K562 (cell line): ENCODE measurements around the gene CCDC97. TPM values are rescaled to one million over a fixed set of nuclear protein-coding genes. Genes with fewer than 3 reads are reported as not detected.

Experiments
- BACH1 ChIP-seq: fragments of 200-800 bp; sonication (Bioruptor generic); IDR thresholded peaks from 2 replicates; pipeline ENCODE4 v1.6.1; 2016; ENCODE audit warnings: missing genetic modification characterization, missing compliant biosample characterization
- ETV6 ChIP-seq, 3 experiments: fragments of 150-350 bp in 1 of 3; sonication (generic) in 1 of 3; formaldehyde crosslinking in 1 of 3; IDR thresholded peaks; 2 replicates each; pipeline versions ENCODE4 v1.6.1 to v1.8.0; 2014 to 2022; ENCODE audit warnings: borderline replicate concordance in 2 of 3, low read depth in 2 of 3, antibody characterized with exemption in 1 of 3, low read length in 1 of 3, mild to moderate bottlenecking in 1 of 3, missing genetic modification reagents in 1 of 3
- FOXK2 ChIP-seq, 2 experiments: fragments of 450-650 bp; IDR thresholded peaks in 1 of 2; conservative IDR thresholded peaks in 1 of 2; 2 replicates each; pipeline ENCODE4 v1.6.1; 2016; ENCODE audit warnings: low read depth in 2 of 2, mild to moderate bottlenecking in 1 of 2
- FOXP1 ChIP-seq: sonication (generic); formaldehyde crosslinking; IDR thresholded peaks from 2 replicates; pipeline ENCODE4 v1.8.0; 2022; ENCODE audit warnings: mild to moderate bottlenecking, missing genetic modification reagents
- HDAC2 ChIP-seq: fragments of 450-650 bp; IDR thresholded peaks from 2 replicates; pipeline ENCODE4 v1.6.1; 2016; ENCODE audit warnings: mild to moderate bottlenecking
- JUND ChIP-seq, 2 experiments: IDR thresholded peaks; 2 replicates in 1 of 2; 3 replicates in 1 of 2; pipeline ENCODE4 v1.6.1; 2011; ENCODE audit warnings: borderline replicate concordance in 2 of 2, low read depth in 2 of 2, low read length in 2 of 2, improper control_type of control experiment in 1 of 2, missing biosample characterization in 1 of 2, missing genetic modification characterization in 1 of 2, missing genetic modification reagents in 1 of 2
- MEF2D ChIP-seq: conservative IDR thresholded peaks from 2 replicates; pipeline ENCODE4 v1.6.1; 2016; ENCODE audit warnings: low read depth, missing genetic modification characterization, missing compliant biosample characterization
- MYC ChIP-seq, 2 experiments: fragments of 250-450 bp in 1 of 2; sonication (Bioruptor Pico) in 1 of 2; IDR thresholded peaks; 2 replicates each; pipeline versions ENCODE4 v1.5.1 to v1.6.1; 2012 to 2021; ENCODE audit warnings: low read depth in 2 of 2, borderline replicate concordance in 1 of 2, improper control_type of control experiment in 1 of 2, low read length in 1 of 2, mild to moderate bottlenecking in 1 of 2, moderate library complexity in 1 of 2
- NEUROD1 ChIP-seq: fragments of 150-350 bp; IDR thresholded peaks from 2 replicates; pipeline ENCODE4 v1.6.1; 2014; ENCODE audit warnings: borderline replicate concordance, low read length, low read depth; ENCODE audit not compliant: partially characterized antibody
- NFIX ChIP-seq: fragments of 250-450 bp; sonication (Bioruptor Pico); IDR thresholded peaks from 2 replicates; pipeline ENCODE4 v1.4.0; 2020; ENCODE audit warnings: low read depth, mild to moderate bottlenecking, moderate library complexity
- POLR2AphosphoS2 ChIP-seq: IDR thresholded peaks from 2 replicates; pipeline ENCODE4 v1.6.1; 2012; ENCODE audit warnings: low read length, improper control_type of control experiment
- RAD21 ChIP-seq, 2 experiments: fragments of 250-450 bp in 1 of 2; fragments of 450-650 bp in 1 of 2; sonication (Bioruptor Pico) in 1 of 2; formaldehyde crosslinking in 1 of 2; IDR thresholded peaks in 1 of 2; conservative IDR thresholded peaks in 1 of 2; 2 replicates each; pipeline versions ENCODE4 v1.4.0 to v1.8.0; 2020 to 2022; ENCODE audit warnings: mild to moderate bottlenecking in 2 of 2, moderate library complexity in 1 of 2
- SETDB1 ChIP-seq: IDR thresholded peaks from one replicate; pipeline ENCODE4 v1.6.1; 2012; ENCODE audit warnings: low read length, control low read depth, inconsistent platforms
- SMARCA4 ChIP-seq: fragments of 450-650 bp; IDR thresholded peaks from 2 replicates; pipeline ENCODE4 v1.6.1; 2016
- TBL1XR1 ChIP-seq, 2 experiments: IDR thresholded peaks; 2 replicates each; pipeline ENCODE4 v1.6.1; 2012; ENCODE audit warnings: improper control_type of control experiment in 2 of 2, low read length in 2 of 2, mild to moderate bottlenecking in 1 of 2
- TEAD1 ChIP-seq, 2 experiments: fragments of 450-650 bp in 1 of 2; sonication (generic) in 1 of 2; formaldehyde crosslinking; IDR thresholded peaks; 2 replicates each; pipeline versions ENCODE4 v1.4.0 to v1.8.0; 2020 to 2022; ENCODE audit warnings: mild to moderate bottlenecking in 2 of 2, missing genetic modification reagents in 1 of 2
- TEAD4 ChIP-seq, 2 experiments: sonication (generic) in 1 of 2; formaldehyde crosslinking in 1 of 2; IDR thresholded peaks; 2 replicates each; pipeline versions ENCODE4 v1.6.1 to v1.8.0; 2012 to 2022; ENCODE audit warnings: borderline replicate concordance in 1 of 2, inconsistent platforms in 1 of 2, low read length in 1 of 2, mild to moderate bottlenecking in 1 of 2, missing genetic modification reagents in 1 of 2
- ZNF551 ChIP-seq: fragments of 250-450 bp; sonication (Bioruptor Pico); IDR thresholded peaks from 2 replicates; pipeline ENCODE4 v1.5.0; 2021; ENCODE audit warnings: mild to moderate bottlenecking, moderate library complexity
- ZNF79 ChIP-seq: fragments of 250-450 bp; sonication (Bioruptor Pico); IDR thresholded peaks from 2 replicates; pipeline ENCODE4 v1.4.0; 2020; ENCODE audit warnings: low read depth, mild to moderate bottlenecking, moderate library complexity
- polyA plus RNA-seq, 8 experiments: library from polyadenylated mRNA; depleted of rRNA in 4 of 8; stranded (reverse) in 5 of 8; unstranded in 3 of 8; fragments of >200 nt; fragmentation: Nextera tagmentation in 2 of 8; fragmentation: Illumina TruSeq in 1 of 8; extraction: Ambion mirVana in 2 of 8; extraction: Trizol in 1 of 8; gene quantifications; 2 replicates each; pipeline versions ENCODE4 v1.2.1 to v1.2.3, GENCODE V29; 2011 to 2014; ENCODE audit warnings: inconsistent platforms in 1 of 8, missing spikeins in 1 of 8
- total RNA-seq, 7 experiments: library from RNA; depleted of rRNA in 6 of 7; stranded (reverse); fragments of >200 nt in 6 of 7; fragmentation: Illumina TruSeq in 2 of 7; extraction: Trizol in 2 of 7; gene quantifications; 2 replicates each; pipeline versions ENCODE4 v1.2.1 to v1.2.3, GENCODE V29; 2011 to 2021; ENCODE audit warnings: low replicate concordance in 1 of 7
- TF ChIP-seq, protein P1 (sequence below): fragments of 450-650 bp; IDR thresholded peaks from 2 replicates; pipeline ENCODE4 v1.7.1; 2018; ENCODE audit warnings: mild to moderate bottlenecking, low read depth; ENCODE audit not compliant: partially characterized antibody
- TF ChIP-seq, protein P2 (sequence below): fragments of 450-650 bp; formaldehyde crosslinking; conservative IDR thresholded peaks from 2 replicates; pipeline ENCODE4 v1.4.0; 2022; ENCODE audit warnings: mild to moderate bottlenecking, missing genetic modification characterization

CCDC97 gene
- total and polyA plus RNA-seq, 9 of the 15 experiments (the other 6 are each of a cell fraction or from before 2014, with no cell fraction given) = 0.60 to 16.5 (median 7.0) TPM

DNA sequence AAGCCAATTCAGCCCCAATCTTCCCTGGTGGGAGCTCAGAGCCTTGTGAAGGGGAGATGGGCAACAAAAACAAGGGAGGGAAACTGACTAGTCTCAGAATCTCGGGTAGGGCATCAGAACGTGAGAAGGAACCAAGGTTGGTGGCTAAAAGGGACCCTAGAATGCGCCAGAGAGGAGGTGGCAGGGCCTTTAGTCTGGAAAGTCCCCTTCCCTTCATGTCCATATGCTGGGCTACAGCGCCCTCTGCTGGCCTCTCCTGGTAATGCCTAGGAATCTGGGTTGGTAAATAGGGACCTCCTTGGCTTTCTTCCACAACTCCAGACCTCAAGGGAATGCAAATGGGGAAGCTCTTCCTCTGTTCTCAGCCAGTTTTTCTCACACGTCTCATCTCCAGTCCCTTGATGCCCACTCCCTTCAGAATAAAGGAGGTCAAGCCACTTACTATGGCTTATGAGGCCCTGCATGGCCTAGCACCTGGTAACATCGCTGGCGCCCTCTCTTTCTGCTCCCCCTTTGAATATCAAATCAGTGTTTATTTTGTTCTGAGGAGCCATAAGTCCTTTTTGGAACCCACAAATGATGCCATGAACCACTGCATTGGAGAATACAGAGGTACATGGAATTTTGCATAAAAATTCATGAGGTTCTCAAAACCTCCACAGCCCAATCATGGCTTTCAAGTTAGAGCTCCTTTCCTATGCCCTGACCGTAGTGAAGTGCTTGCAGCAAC, 1.4 kb upstream of the CCDC97 start (continued):
- TF ChIP-seq MYC (IDR thresholded peaks at IDR 0.05; ENCODE audit: low read depth, low read length) (peak; percentile 55; the same call in 1 of the 2 replicates), MYC (CRISPR knock-in tag; IDR thresholded peaks at IDR 0.05; ENCODE audit: borderline replicate concordance, low read depth) (no peak), TBL1XR1 (IDR thresholded peaks at IDR 0.05; ENCODE audit: low read length in 2 of 2) (no peak), ZNF79 (no peak), HDAC2 (no peak), BACH1 (tag) (0 out of 2 replicates have a peak, but pooled peaks have one; percentile 26), FOXP1 (CRISPR knock-in tag) (0 out of 2 replicates have a peak, but pooled peaks have one; percentile 26), POLR2AphosphoS2 (peak; percentile 94; the same call in 1 of the 2 replicates), TEAD1 (CRISPR knock-in tag; IDR thresholded peaks at IDR 0.05) (peak; percentile 10 to 60; a peak in 2 of 4 replicates), ETV6 (IDR thresholded peaks at IDR 0.05; ENCODE audit: borderline replicate concordance in 1 of 2, low read depth in 2 of 2, low read length in 1 of 2) (no peak), ETV6 (CRISPR knock-in tag; IDR thresholded peaks at IDR 0.05; ENCODE audit: borderline replicate concordance) (no peak), NFIX (CRISPR knock-in tag) (no peak), NEUROD1 (peak; percentile 24), SETDB1 (no peak), ZNF551 (peak; percentile 57; the same call in 1 of the 2 replicates), SMARCA4 (peak; percentile 12; the same call in 1 of the 2 replicates), RAD21 (CRISPR knock-in tag; conservative IDR thresholded peaks at IDR 0.05 in 1 of 2, IDR thresholded peaks at IDR 0.05 in 1 of 2) (peak; percentile 58 to 77), JUND (IDR thresholded peaks at IDR 0.05; ENCODE audit: borderline replicate concordance, low read depth, low read length) (0 out of 2 replicates have a peak, but pooled peaks have one; percentile 25), JUND (tag; IDR thresholded peaks at IDR 0.05; ENCODE audit: borderline replicate concordance, low read depth, low read length) (no peak), FOXK2 (conservative IDR thresholded peaks at IDR 0.05 in 1 of 2, IDR thresholded peaks at IDR 0.05 in 1 of 2; ENCODE audit: low read depth in 2 of 2) (peak; percentile 84 to 91), MEF2D (tag) (no peak), TEAD4 (IDR thresholded peaks at IDR 0.05; ENCODE audit: low read length) (0 out of 2 replicates have a peak, but pooled peaks have one; percentile 15), TEAD4 (CRISPR knock-in tag; IDR thresholded peaks at IDR 0.05; ENCODE audit: borderline replicate concordance) (no peak)
- TF ChIP-seq, protein P1, sequence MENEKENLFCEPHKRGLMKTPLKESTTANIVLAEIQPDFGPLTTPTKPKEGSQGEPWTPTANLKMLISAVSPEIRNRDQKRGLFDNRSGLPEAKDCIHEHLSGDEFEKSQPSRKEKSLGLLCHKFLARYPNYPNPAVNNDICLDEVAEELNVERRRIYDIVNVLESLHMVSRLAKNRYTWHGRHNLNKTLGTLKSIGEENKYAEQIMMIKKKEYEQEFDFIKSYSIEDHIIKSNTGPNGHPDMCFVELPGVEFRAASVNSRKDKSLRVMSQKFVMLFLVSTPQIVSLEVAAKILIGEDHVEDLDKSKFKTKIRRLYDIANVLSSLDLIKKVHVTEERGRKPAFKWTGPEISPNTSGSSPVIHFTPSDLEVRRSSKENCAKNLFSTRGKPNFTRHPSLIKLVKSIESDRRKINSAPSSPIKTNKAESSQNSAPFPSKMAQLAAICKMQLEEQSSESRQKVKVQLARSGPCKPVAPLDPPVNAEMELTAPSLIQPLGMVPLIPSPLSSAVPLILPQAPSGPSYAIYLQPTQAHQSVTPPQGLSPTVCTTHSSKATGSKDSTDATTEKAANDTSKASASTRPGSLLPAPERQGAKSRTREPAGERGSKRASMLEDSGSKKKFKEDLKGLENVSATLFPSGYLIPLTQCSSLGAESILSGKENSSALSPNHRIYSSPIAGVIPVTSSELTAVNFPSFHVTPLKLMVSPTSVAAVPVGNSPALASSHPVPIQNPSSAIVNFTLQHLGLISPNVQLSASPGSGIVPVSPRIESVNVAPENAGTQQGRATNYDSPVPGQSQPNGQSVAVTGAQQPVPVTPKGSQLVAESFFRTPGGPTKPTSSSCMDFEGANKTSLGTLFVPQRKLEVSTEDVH = peak; percentile 73
- TF ChIP-seq, protein P2, sequence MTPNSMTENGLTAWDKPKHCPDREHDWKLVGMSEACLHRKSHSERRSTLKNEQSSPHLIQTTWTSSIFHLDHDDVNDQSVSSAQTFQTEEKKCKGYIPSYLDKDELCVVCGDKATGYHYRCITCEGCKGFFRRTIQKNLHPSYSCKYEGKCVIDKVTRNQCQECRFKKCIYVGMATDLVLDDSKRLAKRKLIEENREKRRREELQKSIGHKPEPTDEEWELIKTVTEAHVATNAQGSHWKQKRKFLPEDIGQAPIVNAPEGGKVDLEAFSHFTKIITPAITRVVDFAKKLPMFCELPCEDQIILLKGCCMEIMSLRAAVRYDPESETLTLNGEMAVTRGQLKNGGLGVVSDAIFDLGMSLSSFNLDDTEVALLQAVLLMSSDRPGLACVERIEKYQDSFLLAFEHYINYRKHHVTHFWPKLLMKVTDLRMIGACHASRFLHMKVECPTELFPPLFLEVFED (CRISPR knock-in tag) = peak; percentile 55; the same call in 1 of the 2 replicates
